Epidermal melanocyte (primary cell): ENCODE data around the gene PIGR.
A peak's percentile ranks its signal among the peaks of the same experiment; 100 is the strongest.
"Not testable (repeated sequence)": the region's sequence is repeated elsewhere in the genome, so short reads cannot be mapped to it uniquely, and the experiment has no call there.

Experiments used
- DNase-seq: peaks from one replicate; pipeline ENCODE4 v3.0.0; 2011; ENCODE audit warnings: low spot score; ENCODE audit not compliant: insufficient read length

Gene PIGR

GRCh38 chr1:206933333-206933945, 12.8 kb downstream of the PIGR start:
- DNase-seq, result no peak

- no peak for DNase-seq
Measured at GRCh38 chr1:206932177-206932576, 14.1 kb downstream of the PIGR start.

- no peak for DNase-seq
Measured at GRCh38 chr1:206931709-206932108, 14.6 kb downstream of the PIGR start.

- no peak for DNase-seq
Measured at GRCh38 chr1:206930210-206930798, 16.0 kb downstream of the PIGR start.

- DNase-seq, result no peak
Measured at GRCh38 chr1:206929524-206929923, 16.7 kb downstream of the PIGR start.

- DNase-seq, result no peak
Measured at GRCh38 chr1:206926286-206926685, 20.0 kb downstream of the PIGR start.

GRCh38 chr1:206925106-206925736, 21.0 kb downstream of the PIGR start:
- no peak for DNase-seq

GRCh38 chr1:206924592-206925105, 21.6 kb downstream of the PIGR start:
- DNase-seq, result no peak

GRCh38 chr1:206923961-206924557, 22.2 kb downstream of the PIGR start:
- DNase-seq, result not testable (repeated sequence)

- DNase-seq, result no peak
Measured at GRCh38 chr1:206923009-206923960, 23.0 kb downstream of the PIGR start.

- DNase-seq, result no peak
Measured at GRCh38 chr1:206922524-206922923, 23.7 kb downstream of the PIGR start.

GRCh38 chr1:206921772-206922265, 24.4 kb downstream of the PIGR start, which contains the start of gene FCMR:
Gene FCMR, minus strand, starts transcription at chr1:206921941. Its CDS starts 87 bp downstream, at chr1:206921854.
- DNase-seq, result no peak

- no peak for DNase-seq
Measured at GRCh38 chr1:206918076-206918475, 28.2 kb downstream of the PIGR start.

GRCh38 chr1:206916000-206916709, 30.1 kb downstream of the PIGR start:
- no peak for DNase-seq

- DNase-seq, result no peak
Measured at GRCh38 chr1:206915030-206915735, 31.1 kb downstream of the PIGR start.

GRCh38 chr1:206913766-206914537, 32.3 kb downstream of the PIGR start:
- no peak for DNase-seq

- DNase-seq, result peak; percentile 89
Measured at GRCh38 chr1:206912445-206913095, 33.7 kb downstream of the PIGR start.

- DNase-seq, result peak; percentile 78
Measured at GRCh38 chr1:206911064-206911663, 35.1 kb downstream of the PIGR start.
